D721Med (cell line): Measurements from ENCODE around the gene GRIN2B.

ENCODE experiments used
- DNase-seq: peaks from one replicate; pipeline ENCODE4 v3.0.0; 2011; ENCODE audit warnings: low spot score; ENCODE audit not compliant: insufficient read length
- FAIRE-seq: peaks from 2 replicates; lab custom pipeline; 2011; peaks lifted over from hg19 to GRCh38; lab: Jason Lieb, UNC
- CTCF ChIP-seq: IDR thresholded peaks from 2 replicates; pipeline ENCODE4 v1.5.1; 2012; ENCODE audit warnings: mild to moderate bottlenecking, control low read depth; ENCODE audit not compliant: insufficient read depth; ENCODE audit errors: missing control alignments

The GRIN2B gene

GRCh38 chr12:13992106-13992505 lies 10.7 kb upstream of the GRIN2B start:
- FAIRE-seq (no peak), DNase-seq (no peak)
- TF ChIP-seq CTCF, result no peak

- DNase-seq (no peak), FAIRE-seq (no peak)
- TF ChIP-seq CTCF, result no peak
Observed at GRCh38 chr12:13986031-13986430, 4.6 kb upstream of the GRIN2B start.

GRCh38 chr12:13981990-13982389 lies 588 bp upstream of the GRIN2B start:
- peak; percentile 44 for TF ChIP-seq CTCF
- FAIRE-seq (no peak), DNase-seq (peak; percentile 40)

- FAIRE-seq, result no peak
- no peak for DNase-seq
- no peak for TF ChIP-seq CTCF
Observed at GRCh38 chr12:13980538-13981295, 685 bp downstream of the GRIN2B start.

- FAIRE-seq (no peak), DNase-seq (no peak)
- TF ChIP-seq CTCF, result no peak
Observed at GRCh38 chr12:13979772-13980378, 1.5 kb downstream of the GRIN2B start.

GRCh38 chr12:13978876-13979275 lies 2.5 kb downstream of the GRIN2B start:
- DNase-seq (no peak), FAIRE-seq (no peak)
- TF ChIP-seq CTCF, result no peak

GRCh38 chr12:13976880-13977279 lies 4.5 kb downstream of the GRIN2B start:
- FAIRE-seq (no peak), DNase-seq (no peak)
- TF ChIP-seq CTCF, result no peak
